Motor neuron (in vitro differentiated cells): ENCODE results near the gene PLS3. TPM values are rescaled to one million over a fixed set of nuclear protein-coding genes. Genes with fewer than 3 reads are reported as not detected.

Source experiments
- ATAC-seq, 8 experiments: fragments of 200-7000 bp; cut with Tn5 transposase; replicated peaks in 6 of 8; 2 replicates each; pipeline ENCODE4 v1.8.0; 2021; ENCODE audit warnings: mild to moderate bottlenecking in 8 of 8, moderate library complexity in 8 of 8
- H3K27ac ChIP-seq, 2 donors: fragments of 250-450 bp; sonication (Bioruptor Pico); 2 replicates each; pipeline ENCODE4 v1.9.0; 2021; ENCODE audit warnings: antibody characterized with exemption in 2 of 2, mild to moderate bottlenecking in 2 of 2, moderate library complexity in 1 of 2
- H3K4me1 ChIP-seq, 2 donors: fragments of 250-450 bp; sonication (Bioruptor Pico); replicated peaks in 1 of 2; 2 replicates each; pipeline ENCODE4 v1.6.1; 2021; ENCODE audit warnings: antibody characterized with exemption in 2 of 2, mild to moderate bottlenecking in 2 of 2, moderate library complexity in 1 of 2
- H3K4me3 ChIP-seq, 5 donors: fragments of 250-450 bp; sonication (Bioruptor Pico); 2 replicates each; pipeline ENCODE4 v1.9.0; 2021; ENCODE audit warnings: antibody characterized with exemption in 5 of 5, mild to moderate bottlenecking in 5 of 5, moderate library complexity in 4 of 5
- WGBS, 10 experiments: fragments of 450-650 bp; shearing (Covaris generic); methylation state at CpG; one replicate each; pipeline ENCODE4 v1.0.0; 2022; 5-methylcytosine and 5-hydroxymethylcytosine counted together
- in situ Hi-C, 9 experiments: fragments of 400-800 bp; cut with MboI; loops; one replicate each; pipeline ENCODE4 v1.15.0; 2021; ENCODE audit warnings: low sequenced_read_pairs in 9 of 9, low pct_unique_long_range_greater_than_20kb in 2 of 9; ENCODE audit not compliant: unreplicated experiment in 9 of 9
- total RNA-seq, 8 experiments: library from RNA; unstranded; fragments of 300-600 nt; gene quantifications; 2 replicates each; pipeline versions ENCODE4 v1.2.3 to v1.2.4, GENCODE V29; 2022

PLS3 gene
- total RNA-seq, 8 experiments from 2014 or later: 18.4 to 168 (median 60.5) TPM

- 40 to 86% (median 57%) methylated on average over 1 to 2 of the region's 3 CpGs; no CpG with 5 or more reads in 6 of the 10 experiments for WGBS, 10 experiments
- H3K4me3 ChIP-seq: no peak overlapping the region
- H3K4me1 ChIP-seq: no peaks in the 10 kb centered on the region
- ATAC-seq: peak in 2 of 8 experiments; percentile 29 to 47
- in situ Hi-C loops: no loop called here
- no peak overlapping the region for H3K27ac ChIP-seq
Measured at GRCh38 chrX:115549008-115549407, 12.0 kb upstream of the PLS3 start.

- in situ Hi-C loops: loop anchor here in 1 of 9 experiments (25.0 kb wide), 1 partner anchor 216 kb away; no protein-coding TSS in a partner anchor
- ATAC-seq: no peak
Measured at GRCh38 chrX:115553171-115553570, 7.8 kb upstream of the PLS3 start.

GRCh38 chrX:115559672-115560071 lies 1.3 kb upstream of the PLS3 start:
- ATAC-seq: no peak
- in situ Hi-C loops: loop anchor here in 1 of 9 experiments (25.0 kb wide), 1 partner anchor 222 kb away; no protein-coding TSS in a partner anchor
- Histone ChIP-seq H3K27ac (no peak overlapping the region), H3K4me3 (no peak overlapping the region), H3K4me1 (peaks cover 0 to 11% of the 10 kb centered on the region in 2 donors)
- WGBS, 10 experiments: 47 to 100% (median 67%) methylated on average over 2 to 3 of the region's 3 CpGs; no CpG with 5 or more reads in 6 of the 10 experiments

More at GRCh38 chrX:115553171-115553570, 7.8 kb upstream of the PLS3 start:
- Histone ChIP-seq H3K4me3 (no peak overlapping the region), H3K4me1 (no peaks in the 10 kb centered on the region), H3K27ac (no peak overlapping the region)
- WGBS, 10 experiments: 43 to 100% (median 78%) methylated on average over 1 to 5 of the region's 5 CpGs; no CpG with 5 or more reads in 6 of the 10 experiments

- in situ Hi-C loops: loop anchor here in 1 of 9 experiments (25.0 kb wide), 1 partner anchor 223 kb away; no protein-coding TSS in a partner anchor
- 0 to 90% (median 47%) methylated on average over 1 to 8 of the region's 10 CpGs; no CpG with 5 or more reads in 4 of the 10 experiments for WGBS, 10 experiments
- Histone ChIP-seq H3K27ac (peak overlapping the region in 1 of 2 donors; percentile 68), H3K4me3 (peak overlapping the region; percentile 45 to 68 (median 51)), H3K4me1 (peaks cover 0 to 11% of the 10 kb centered on the region in 2 donors)
- ATAC-seq: no peak
Measured at GRCh38 chrX:115560211-115560977, 580 bp upstream of the PLS3 start.

GRCh38 chrX:115561605-115562479 lies 868 bp downstream of the PLS3 start:
- peak overlapping the region in 1 of 2 donors; percentile 68 for H3K27ac ChIP-seq
- peaks cover 0 to 11% of the 10 kb centered on the region in 2 donors for H3K4me1 ChIP-seq
- ATAC-seq: peak; percentile 36 to 69 (median 60)
- in situ Hi-C loops: loop anchor here in 1 of 9 experiments (25.0 kb wide), 1 partner anchor 225 kb away; no protein-coding TSS in a partner anchor
- WGBS, 10 experiments: 0 to 6% (median 5%) methylated on average over 3 to 11 of the region's 55 CpGs; no CpG with 5 or more reads in 7 of the 10 experiments
- H3K4me3 ChIP-seq: peak overlapping the region; percentile 45 to 68 (median 51)

GRCh38 chrX:115562480-115562847 lies 1.5 kb downstream of the PLS3 start:
- in situ Hi-C loops: loop anchor here in 1 of 9 experiments (25.0 kb wide), 1 partner anchor 225 kb away; no protein-coding TSS in a partner anchor
- peak overlapping the region; percentile 45 to 68 (median 51) for H3K4me3 ChIP-seq
- peak in 6 of 8 experiments; percentile 3 to 15 (median 6) for ATAC-seq
- peaks cover 0 to 11% of the 10 kb centered on the region in 2 donors for H3K4me1 ChIP-seq
- H3K27ac ChIP-seq: no peak overlapping the region
- WGBS, 10 experiments: 0 to 20% (median 0%) methylated on average over 1 to 5 of the region's 9 CpGs; no CpG with 5 or more reads in 2 of the 10 experiments

- Histone ChIP-seq H3K27ac (no peak overlapping the region), H3K4me1 (peaks cover 0 to 11% of the 10 kb centered on the region in 2 donors), H3K4me3 (no peak overlapping the region)
- 40 to 100% (median 92%) methylated on average over 1 to 3 of the region's 4 CpGs; no CpG with 5 or more reads in 3 of the 10 experiments for WGBS, 10 experiments
- in situ Hi-C loops: loop anchor here in 1 of 9 experiments (25.0 kb wide), 1 partner anchor 226 kb away; no protein-coding TSS in a partner anchor
- no peak for ATAC-seq
Measured at GRCh38 chrX:115563633-115564162, 2.7 kb downstream of the PLS3 start.

- ATAC-seq: no peak
- Histone ChIP-seq H3K27ac (no peak overlapping the region), H3K4me1 (peaks cover 0 to 11% of the 10 kb centered on the region in 2 donors), H3K4me3 (no peak overlapping the region)
- in situ Hi-C loops: loop anchor here in 1 of 9 experiments (25.0 kb wide), 1 partner anchor 227 kb away; no protein-coding TSS in a partner anchor
- 0 to 97% methylated on average over 1 to 2 of the region's 2 CpGs; no CpG with 5 or more reads in 8 of the 10 experiments for WGBS, 10 experiments
Measured at GRCh38 chrX:115564243-115564642, 3.3 kb downstream of the PLS3 start.

GRCh38 chrX:115565888-115566287 lies 4.9 kb downstream of the PLS3 start:
- no peak for ATAC-seq
- Histone ChIP-seq H3K27ac (no peak overlapping the region), H3K4me1 (peaks cover 0 to 11% of the 10 kb centered on the region in 2 donors), H3K4me3 (no peak overlapping the region)
- 20 to 91% (median 67%) methylated on average over 1 to 2 of the region's 2 CpGs; no CpG with 5 or more reads in 7 of the 10 experiments for WGBS, 10 experiments
- in situ Hi-C loops: loop anchor here in 1 of 9 experiments (25.0 kb wide), 1 partner anchor 229 kb away; no protein-coding TSS in a partner anchor

GRCh38 chrX:115571712-115572111 lies 10.7 kb downstream of the PLS3 start:
- Histone ChIP-seq H3K27ac (no peak overlapping the region), H3K4me3 (no peak overlapping the region), H3K4me1 (no peaks in the 10 kb centered on the region)
- in situ Hi-C loops: loop anchor here in 1 of 9 experiments (25.0 kb wide), 1 partner anchor 234 kb away; no protein-coding TSS in a partner anchor
- no peak for ATAC-seq

- H3K27ac ChIP-seq: no peak overlapping the region
- ATAC-seq: peak in 3 of 8 experiments; percentile 79 to 90 (median 80)
- H3K4me3 ChIP-seq: no peak overlapping the region
- in situ Hi-C loops: loop anchor here in 1 of 9 experiments (25.0 kb wide), 1 partner anchor 236 kb away; no protein-coding TSS in a partner anchor
- H3K4me1 ChIP-seq: no peaks in the 10 kb centered on the region
- 0 to 100% (median 90%) methylated on average over 1 to 2 of the region's 2 CpGs; no CpG with 5 or more reads in 6 of the 10 experiments for WGBS, 10 experiments
Measured at GRCh38 chrX:115573185-115573584, 12.2 kb downstream of the PLS3 start.

- no peak for ATAC-seq
- in situ Hi-C loops: no loop called here
- 25 to 100% (median 67%) methylated on average over 1 to 2 of the region's 5 CpGs; no CpG with 5 or more reads in 7 of the 10 experiments for WGBS, 10 experiments
Measured at GRCh38 chrX:115576676-115577075, 15.7 kb downstream of the PLS3 start.

More at GRCh38 chrX:115576676-115577075, 15.7 kb downstream of the PLS3 start:
- no peak overlapping the region for H3K4me3 ChIP-seq
- no peaks in the 10 kb centered on the region for H3K4me1 ChIP-seq
- no peak overlapping the region for H3K27ac ChIP-seq
